Memory B cell (primary cell): ENCODE results near the gene ITPRID1.

Experiments
- ATAC-seq: fragments of 150-1000 bp; cut with Tn5 transposase; 2 replicates; pipeline ENCODE4 v1.10.0; 2021; ENCODE audit warnings: low read depth, mild to moderate bottlenecking, moderate library complexity
- DNase-seq, 2 donors: peaks; one replicate each; pipeline ENCODE4 v3.0.0; 2022; ENCODE audit warnings: low spot score in 2 of 2
- H3K27ac Mint-ChIP-seq: one replicate; pipeline ENCODE4 v1.8.0; 2022; ENCODE audit warnings: mild to moderate bottlenecking, moderate library complexity, mixed read lengths
- H3K27me3 Mint-ChIP-seq: one replicate; pipeline ENCODE4 v1.8.0; 2022; ENCODE audit warnings: mixed read lengths
- H3K36me3 Mint-ChIP-seq: one replicate; pipeline ENCODE4 v1.8.0; 2022; ENCODE audit warnings: mild to moderate bottlenecking, mixed read lengths
- H3K4me1 Mint-ChIP-seq: one replicate; pipeline ENCODE4 v1.8.0; 2022; ENCODE audit warnings: mixed read lengths
- H3K4me3 Mint-ChIP-seq: one replicate; pipeline ENCODE4 v1.8.0; 2022; ENCODE audit warnings: mild to moderate bottlenecking, moderate library complexity, mixed read lengths
- H3K9me3 Mint-ChIP-seq: one replicate; pipeline ENCODE4 v1.8.0; 2022; ENCODE audit warnings: mixed read lengths

Gene ITPRID1

GRCh38 chr7:31679574-31680305 lies 165.8 kb downstream of the ITPRID1 start:
- Mint-ChIP-seq H3K4me1 (no peaks in the 10 kb centered on the region), H3K36me3 (no peaks in the 10 kb centered on the region), H3K9me3 (no peaks in the 10 kb centered on the region), H3K4me3 (no peak overlapping the region), H3K27me3 (no peaks in the 10 kb centered on the region), H3K27ac (no peak overlapping the region)
- DNase-seq (no peak), ATAC-seq (no peak)

GRCh38 chr7:31683445-31684225 lies 169.7 kb downstream of the ITPRID1 start:
- Mint-ChIP-seq H3K4me3 (no peak overlapping the region), H3K36me3 (no peaks in the 10 kb centered on the region), H3K9me3 (no peaks in the 10 kb centered on the region), H3K4me1 (peaks cover 6% of the 10 kb centered on the region), H3K27me3 (no peaks in the 10 kb centered on the region), H3K27ac (no peak overlapping the region)
- no peak for DNase-seq
- no peak for ATAC-seq

GRCh38 chr7:31687024-31687748 lies 173.3 kb downstream of the ITPRID1 start, which contains the start of gene PPP1R17:
TSS of gene PPP1R17 (plus strand) at chr7:31687215. CDS start at chr7:31692442, 5,227 bp downstream.
- Mint-ChIP-seq H3K4me3 (no peak within 1 kb of the TSS), H3K4me1 (peaks cover 12% of the 10 kb centered on the region), H3K27ac (peak within 1 kb of the TSS; percentile 85), H3K36me3 (no peaks in the 10 kb centered on the region), H3K9me3 (no peaks in the 10 kb centered on the region), H3K27me3 (no peaks in the 10 kb centered on the region)
- ATAC-seq: no peak
- no peak for DNase-seq

- Mint-ChIP-seq H3K4me1 (peaks cover 12% of the 10 kb centered on the region), H3K4me3 (peak overlapping the region; percentile 72), H3K27me3 (no peaks in the 10 kb centered on the region), H3K27ac (peak overlapping the region; percentile 85), H3K9me3 (no peaks in the 10 kb centered on the region), H3K36me3 (no peaks in the 10 kb centered on the region)
- DNase-seq: peak in 1 of 2 donors; percentile 25
- peak; percentile 95 for ATAC-seq
These were observed 174.5 kb downstream of the ITPRID1 start for GRCh38 chr7:31688372-31688771.

- no peaks in the 10 kb centered on the region for H3K27me3 Mint-ChIP-seq
These were observed 175.1 kb downstream of the ITPRID1 start for GRCh38 chr7:31688996-31689395.

GRCh38 chr7:31690935-31691334 lies 177.0 kb downstream of the ITPRID1 start:
- H3K4me1 Mint-ChIP-seq: peaks cover 14% of the 10 kb centered on the region
- H3K36me3 Mint-ChIP-seq: no peaks in the 10 kb centered on the region
- DNase-seq: no peak
- H3K27me3 Mint-ChIP-seq: no peaks in the 10 kb centered on the region
- H3K27ac Mint-ChIP-seq: no peak overlapping the region
- no peak overlapping the region for H3K4me3 Mint-ChIP-seq
- ATAC-seq: no peak
- H3K9me3 Mint-ChIP-seq: no peaks in the 10 kb centered on the region

More at GRCh38 chr7:31688996-31689395, 175.1 kb downstream of the ITPRID1 start:
- H3K36me3 Mint-ChIP-seq: no peaks in the 10 kb centered on the region
- H3K4me3 Mint-ChIP-seq: no peak overlapping the region
- ATAC-seq (no peak), DNase-seq (no peak)
- no peaks in the 10 kb centered on the region for H3K9me3 Mint-ChIP-seq
- H3K27ac Mint-ChIP-seq: peak overlapping the region; percentile 85
- H3K4me1 Mint-ChIP-seq: peaks cover 12% of the 10 kb centered on the region

- H3K36me3 Mint-ChIP-seq: no peaks in the 10 kb centered on the region
These were observed 178.6 kb downstream of the ITPRID1 start for GRCh38 chr7:31692451-31692850.

GRCh38 chr7:31692871-31693270 lies 179.0 kb downstream of the ITPRID1 start:
- no peaks in the 10 kb centered on the region for H3K27me3 Mint-ChIP-seq
- no peak overlapping the region for H3K27ac Mint-ChIP-seq
- peaks cover 18% of the 10 kb centered on the region for H3K4me1 Mint-ChIP-seq
- no peak for DNase-seq
- H3K9me3 Mint-ChIP-seq: no peaks in the 10 kb centered on the region
- H3K4me3 Mint-ChIP-seq: no peak overlapping the region
- ATAC-seq: no peak
- no peaks in the 10 kb centered on the region for H3K36me3 Mint-ChIP-seq

More at GRCh38 chr7:31692451-31692850, 178.6 kb downstream of the ITPRID1 start:
- H3K4me1 Mint-ChIP-seq: peaks cover 18% of the 10 kb centered on the region
- DNase-seq (no peak), ATAC-seq (no peak)
- H3K27ac Mint-ChIP-seq: no peak overlapping the region
- H3K9me3 Mint-ChIP-seq: no peaks in the 10 kb centered on the region
- H3K27me3 Mint-ChIP-seq: no peaks in the 10 kb centered on the region
- no peak overlapping the region for H3K4me3 Mint-ChIP-seq

- no peak overlapping the region for H3K27ac Mint-ChIP-seq
- ATAC-seq: peak; percentile 66
These were observed 182.1 kb downstream of the ITPRID1 start for GRCh38 chr7:31695859-31696614.

GRCh38 chr7:31699050-31699449 lies 185.2 kb downstream of the ITPRID1 start:
- H3K9me3 Mint-ChIP-seq: no peaks in the 10 kb centered on the region
- H3K27me3 Mint-ChIP-seq: no peaks in the 10 kb centered on the region
- peaks cover 6% of the 10 kb centered on the region for H3K4me1 Mint-ChIP-seq
- DNase-seq: no peak
- ATAC-seq: peak; percentile 67
- no peaks in the 10 kb centered on the region for H3K36me3 Mint-ChIP-seq
- H3K4me3 Mint-ChIP-seq: no peak overlapping the region
- no peak overlapping the region for H3K27ac Mint-ChIP-seq

More at GRCh38 chr7:31695859-31696614, 182.1 kb downstream of the ITPRID1 start:
- Mint-ChIP-seq H3K27me3 (no peaks in the 10 kb centered on the region), H3K9me3 (no peaks in the 10 kb centered on the region), H3K36me3 (no peaks in the 10 kb centered on the region), H3K4me1 (peaks cover 6% of the 10 kb centered on the region), H3K4me3 (no peak overlapping the region)
- DNase-seq: no peak

- ATAC-seq: no peak
- Mint-ChIP-seq H3K4me3 (no peak overlapping the region), H3K27me3 (no peaks in the 10 kb centered on the region), H3K27ac (no peak overlapping the region), H3K4me1 (peaks cover 8% of the 10 kb centered on the region), H3K9me3 (no peaks in the 10 kb centered on the region), H3K36me3 (no peaks in the 10 kb centered on the region)
- no peak for DNase-seq
These were observed 188.5 kb downstream of the ITPRID1 start for GRCh38 chr7:31702354-31702753.

- peaks cover 9% of the 10 kb centered on the region for H3K4me1 Mint-ChIP-seq
- H3K36me3 Mint-ChIP-seq: no peaks in the 10 kb centered on the region
- no peak overlapping the region for H3K4me3 Mint-ChIP-seq
- no peaks in the 10 kb centered on the region for H3K9me3 Mint-ChIP-seq
- ATAC-seq: no peak
- no peak overlapping the region for H3K27ac Mint-ChIP-seq
- DNase-seq: no peak
- no peaks in the 10 kb centered on the region for H3K27me3 Mint-ChIP-seq
These were observed 191.5 kb downstream of the ITPRID1 start for GRCh38 chr7:31705377-31705776.

- no peak for ATAC-seq
These were observed 193.2 kb downstream of the ITPRID1 start for GRCh38 chr7:31707089-31707488.

More at GRCh38 chr7:31707089-31707488, 193.2 kb downstream of the ITPRID1 start:
- Mint-ChIP-seq H3K36me3 (no peaks in the 10 kb centered on the region), H3K27me3 (peaks cover 3% of the 10 kb centered on the region), H3K4me3 (no peak overlapping the region), H3K4me1 (peaks cover 9% of the 10 kb centered on the region), H3K27ac (no peak overlapping the region), H3K9me3 (no peaks in the 10 kb centered on the region)
- no peak for DNase-seq
